H9 (cell line): ENCODE measurements around the gene VPS29. TPM values are rescaled to one million over a fixed set of nuclear protein-coding genes. Genes with fewer than 3 reads are reported as not detected.

Source experiments
- DNase-seq: peaks from one replicate; pipeline ENCODE4 v3.0.0-alpha.2; 2017
- H2AFZ ChIP-seq: one replicate; pipeline ENCODE4 v1.6.1; 2013; ENCODE audit warnings: mild to moderate bottlenecking, low read length, control low read depth, moderate library complexity
- H2AK5ac ChIP-seq: 2 replicates; pipeline ENCODE4 v1.6.1; 2013; ENCODE audit warnings: low read length, control low read depth, mixed read lengths; ENCODE audit not compliant: insufficient read length
- H2BK120ac ChIP-seq: one replicate; pipeline ENCODE4 v1.6.1; 2013; ENCODE audit warnings: low read depth, mild to moderate bottlenecking, low read length, control low read depth, inconsistent platforms; ENCODE audit not compliant: poor library complexity, severe bottlenecking
- H2BK12ac ChIP-seq: 2 replicates; pipeline ENCODE4 v1.6.1; 2013; ENCODE audit warnings: low read length, control low read depth, mixed read lengths, low read depth; ENCODE audit not compliant: insufficient read length
- H2BK15ac ChIP-seq: 2 replicates; pipeline ENCODE4 v1.6.1; 2013; ENCODE audit warnings: low read depth, low read length, control low read depth
- H2BK20ac ChIP-seq: one replicate; pipeline ENCODE4 v1.6.1; 2013; ENCODE audit warnings: low read depth, mild to moderate bottlenecking, low read length, control low read depth, inconsistent platforms; ENCODE audit not compliant: poor library complexity, severe bottlenecking
- H2BK5ac ChIP-seq: 2 replicates; pipeline ENCODE4 v1.6.1; 2013; ENCODE audit warnings: low read length, control low read depth, mixed read lengths; ENCODE audit not compliant: insufficient read length
- H3K14ac ChIP-seq: 2 replicates; pipeline ENCODE4 v1.6.1; 2013; ENCODE audit warnings: low read length, control low read depth; ENCODE audit not compliant: insufficient read depth
- H3K18ac ChIP-seq: 2 replicates; pipeline ENCODE4 v1.6.1; 2013; ENCODE audit warnings: low read depth, mild to moderate bottlenecking, mixed read lengths, low read length, control low read depth; ENCODE audit not compliant: insufficient read length
- H3K23ac ChIP-seq: 2 replicates; pipeline ENCODE4 v1.6.1; 2013; ENCODE audit warnings: low read length, control low read depth, mixed read lengths, low read depth; ENCODE audit not compliant: insufficient read length
- H3K23me2 ChIP-seq: 2 replicates; pipeline ENCODE4 v1.6.1; 2013; ENCODE audit warnings: low read depth, mild to moderate bottlenecking, mixed read lengths, low read length, control low read depth; ENCODE audit not compliant: insufficient read length, poor library complexity, severe bottlenecking
- H3K27ac ChIP-seq: 2 replicates; pipeline ENCODE4 v1.5.1; 2013; ENCODE audit warnings: low read length, control low read depth, mixed read lengths, low read depth; ENCODE audit not compliant: insufficient read length
- H3K27me3 ChIP-seq: 2 replicates; pipeline ENCODE4 v1.6.1; 2013; ENCODE audit warnings: low read length, control low read depth, inconsistent platforms; ENCODE audit not compliant: insufficient read depth
- H3K4ac ChIP-seq: 2 replicates; pipeline ENCODE4 v1.6.1; 2013; ENCODE audit warnings: low read depth, mild to moderate bottlenecking, control low read depth, inconsistent platforms, low read length, moderate library complexity
- H3K4me1 ChIP-seq: 2 replicates; pipeline ENCODE4 v1.6.1; 2013; ENCODE audit warnings: low read length, control low read depth, inconsistent platforms; ENCODE audit not compliant: insufficient read depth
- H3K4me2 ChIP-seq: 2 replicates; pipeline ENCODE4 v1.6.1; 2013; ENCODE audit warnings: low read length, control low read depth, mixed read lengths; ENCODE audit not compliant: insufficient read length, insufficient read depth
- H3K56ac ChIP-seq: 2 replicates; pipeline ENCODE4 v1.6.1; 2013; ENCODE audit warnings: low read depth, mild to moderate bottlenecking, mixed read lengths, low read length, control low read depth; ENCODE audit not compliant: insufficient read length
- H3K79me1 ChIP-seq: 2 replicates; pipeline ENCODE4 v1.6.1; 2013; ENCODE audit warnings: low read depth, mild to moderate bottlenecking, moderate library complexity, low read length, control low read depth, inconsistent platforms; ENCODE audit not compliant: insufficient read depth, poor library complexity, severe bottlenecking
- H3K79me2 ChIP-seq: 2 replicates; pipeline ENCODE4 v1.6.1; 2013; ENCODE audit warnings: low read length, control low read depth, inconsistent platforms; ENCODE audit not compliant: insufficient read depth
- H3K9ac ChIP-seq: 2 replicates; pipeline ENCODE4 v1.6.1; 2013; ENCODE audit warnings: low read length, control low read depth, mixed read lengths; ENCODE audit not compliant: insufficient read length; ENCODE audit errors: extremely low read depth
- H3K9me3 ChIP-seq: one replicate; pipeline ENCODE4 v1.6.1; 2013; ENCODE audit warnings: low read depth, low read length, inconsistent platforms; ENCODE audit not compliant: control insufficient read depth
- H3T11ph ChIP-seq: one replicate; pipeline ENCODE4 v1.6.1; 2013; ENCODE audit warnings: mild to moderate bottlenecking, low read length, control low read depth, inconsistent platforms
- H4K20me1 ChIP-seq: one replicate; pipeline ENCODE4 v1.6.1; 2013; ENCODE audit not compliant: control insufficient read depth, insufficient read length, insufficient read depth
- H4K5ac ChIP-seq: 2 replicates; pipeline ENCODE4 v1.6.1; 2013; ENCODE audit warnings: low read depth, mild to moderate bottlenecking, mixed read lengths, low read length, control low read depth; ENCODE audit not compliant: insufficient read length
- H4K8ac ChIP-seq: replicated peaks from 2 replicates; pipeline ENCODE4 v1.6.1; 2013; ENCODE audit warnings: low read length, control low read depth, mixed read lengths, low read depth; ENCODE audit not compliant: insufficient read length
- H4K91ac ChIP-seq: 2 replicates; pipeline ENCODE4 v1.6.1; 2013; ENCODE audit warnings: low read depth, mild to moderate bottlenecking, moderate library complexity, mixed read lengths, low read length, control low read depth; ENCODE audit not compliant: insufficient read length
- H3K27ac Mint-ChIP-seq, 3 experiments: 2 replicates in 2 of 3; 3 replicates in 1 of 3; pipeline ENCODE4 v1.8.0; 2020 to 2021; ENCODE audit warnings: mixed read lengths in 3 of 3, mild to moderate bottlenecking in 1 of 3, moderate library complexity in 1 of 3
- H3K27me3 Mint-ChIP-seq: 2 replicates; pipeline ENCODE4 v1.8.0; 2021; ENCODE audit warnings: low read depth, mild to moderate bottlenecking, moderate library complexity, mixed read lengths
- H3K36me3 Mint-ChIP-seq, 3 experiments: 2 replicates in 2 of 3; 3 replicates in 1 of 3; pipeline ENCODE4 v1.8.0; 2020 to 2021; ENCODE audit warnings: low read depth in 3 of 3, mixed read lengths in 3 of 3; ENCODE audit not compliant: insufficient read depth in 1 of 3
- H3K4me1 Mint-ChIP-seq, 2 experiments: 2 replicates each; pipeline ENCODE4 v1.8.0; 2020; ENCODE audit warnings: mixed read lengths in 2 of 2
- H3K4me3 Mint-ChIP-seq, 2 experiments: 2 replicates in 1 of 2; 3 replicates in 1 of 2; pipeline ENCODE4 v1.8.0; 2020 to 2021; ENCODE audit warnings: mild to moderate bottlenecking in 2 of 2, mixed read lengths in 2 of 2, moderate library complexity in 1 of 2
- H3K9me3 Mint-ChIP-seq, 2 experiments: 2 replicates in 1 of 2; 3 replicates in 1 of 2; pipeline ENCODE4 v1.8.0; 2020; ENCODE audit warnings: mild to moderate bottlenecking in 2 of 2, mixed read lengths in 2 of 2, moderate library complexity in 1 of 2
- WGBS: extraction: QIAGEN DNeasy Blood & Tissue Kit; methylation state at CpG from one replicate; pipeline ENCODE4 v1.1.7; 2013; ENCODE audit warnings: missing lambda C conversion rate, low lambda C conversion rate, mixed read lengths; ENCODE audit not compliant: insufficient read length; ENCODE audit errors: extremely low coverage; 5-methylcytosine and 5-hydroxymethylcytosine counted together
- total RNA-seq: library from RNA; stranded (reverse); gene quantifications from 2 replicates; pipeline ENCODE4 v1.2.1, GENCODE V29; 2021
- TF ChIP-seq, protein P1 (sequence below): fragments of 200-600 bp; sonication (generic); conservative IDR thresholded peaks from 3 replicates; pipeline ENCODE4 v1.8.0; 2021; ENCODE audit warnings: antibody characterized with exemption, mild to moderate bottlenecking

VPS29 gene
- total RNA-seq, 1 experiment from 2014 or later: 81.5 TPM

DNA sequence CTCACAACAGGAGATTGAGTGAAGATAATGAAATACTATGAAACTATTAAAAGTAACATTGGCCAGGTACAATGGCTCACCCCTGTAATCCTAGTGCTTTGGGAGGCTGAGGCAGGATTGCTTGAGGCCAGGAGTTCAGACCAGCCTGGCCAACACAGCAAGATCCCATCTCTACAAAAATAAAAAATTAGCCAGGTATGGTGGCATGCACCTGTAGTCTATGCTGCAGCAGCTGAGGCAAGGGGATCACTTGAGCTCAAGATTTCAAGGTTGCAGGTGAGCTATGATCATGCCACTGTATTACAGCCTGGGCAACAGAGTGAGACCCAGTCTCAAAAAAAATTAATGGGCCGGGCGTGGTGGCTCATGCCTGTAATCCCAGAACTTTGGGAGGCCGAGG lies 15.1 kb upstream of the VPS29 start:
- Histone ChIP-seq H3K18ac (no peak overlapping the region), H2BK120ac (no peak overlapping the region), H3T11ph (no peak overlapping the region), H3K23me2 (no peaks in the 10 kb centered on the region), H2BK5ac (no peak overlapping the region), H3K27me3 (no peaks in the 10 kb centered on the region), H2AK5ac (no peak overlapping the region), H3K79me1 (no peaks in the 10 kb centered on the region), H4K20me1 (no peaks in the 10 kb centered on the region), H3K79me2 (no peaks in the 10 kb centered on the region), H3K56ac (no peak overlapping the region), H3K4me1 (no peaks in the 10 kb centered on the region), H3K4ac (no peak overlapping the region), H3K27ac (no peak overlapping the region), H2BK12ac (no peak overlapping the region), H2BK20ac (no peak overlapping the region), H3K4me2 (no peak overlapping the region), H4K5ac (no peak overlapping the region), H2AFZ (no peak overlapping the region), H2BK15ac (no peak overlapping the region), H3K23ac (no peak overlapping the region), H3K9ac (no peak overlapping the region), H3K14ac (no peak overlapping the region), H4K8ac (no peak overlapping the region), H4K91ac (no peak overlapping the region), H3K9me3 (no peaks in the 10 kb centered on the region)
- Mint-ChIP-seq H3K36me3 (no peaks in the 10 kb centered on the region), H3K27me3 (no peaks in the 10 kb centered on the region; the same call in 1 of the 2 replicates), H3K4me3 (no peak overlapping the region), H3K27ac (no peak overlapping the region), H3K4me1 (no peaks in the 10 kb centered on the region), H3K9me3 (no peaks in the 10 kb centered on the region)
- DNase-seq: no peak
- TF ChIP-seq, protein P1, sequence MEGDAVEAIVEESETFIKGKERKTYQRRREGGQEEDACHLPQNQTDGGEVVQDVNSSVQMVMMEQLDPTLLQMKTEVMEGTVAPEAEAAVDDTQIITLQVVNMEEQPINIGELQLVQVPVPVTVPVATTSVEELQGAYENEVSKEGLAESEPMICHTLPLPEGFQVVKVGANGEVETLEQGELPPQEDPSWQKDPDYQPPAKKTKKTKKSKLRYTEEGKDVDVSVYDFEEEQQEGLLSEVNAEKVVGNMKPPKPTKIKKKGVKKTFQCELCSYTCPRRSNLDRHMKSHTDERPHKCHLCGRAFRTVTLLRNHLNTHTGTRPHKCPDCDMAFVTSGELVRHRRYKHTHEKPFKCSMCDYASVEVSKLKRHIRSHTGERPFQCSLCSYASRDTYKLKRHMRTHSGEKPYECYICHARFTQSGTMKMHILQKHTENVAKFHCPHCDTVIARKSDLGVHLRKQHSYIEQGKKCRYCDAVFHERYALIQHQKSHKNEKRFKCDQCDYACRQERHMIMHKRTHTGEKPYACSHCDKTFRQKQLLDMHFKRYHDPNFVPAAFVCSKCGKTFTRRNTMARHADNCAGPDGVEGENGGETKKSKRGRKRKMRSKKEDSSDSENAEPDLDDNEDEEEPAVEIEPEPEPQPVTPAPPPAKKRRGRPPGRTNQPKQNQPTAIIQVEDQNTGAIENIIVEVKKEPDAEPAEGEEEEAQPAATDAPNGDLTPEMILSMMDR: no peak
- WGBS: no CpG with 5 or more reads among the region's 3 CpGs
